Upper lobe of left lung (tissue), 6 donors: ENCODE data around the gene BHLHA9. TPM values are rescaled to one million over a fixed set of nuclear protein-coding genes. Genes with fewer than 3 reads are reported as not detected.
A peak's percentile ranks its signal among the peaks of the same experiment; 100 is the strongest.

Experiments
- ATAC-seq, 2 donors: fragments of 200-7000 bp; cut with Tn5 transposase; one replicate each; pipeline ENCODE4 v1.9.1; 2022; ENCODE audit warnings: mild to moderate bottlenecking in 2 of 2, moderate library complexity in 2 of 2; ENCODE audit not compliant: low FRiP score in 2 of 2
- DNase-seq, 2 donors: peaks; one replicate each; pipeline ENCODE4 v3.0.0-alpha.2; 2019 to 2020
- H3K27ac ChIP-seq, 4 donors: fragments of 200-600 bp; sonication (generic); one replicate each; pipeline ENCODE4 v1.5.1; 2016 to 2019
- H3K27me3 ChIP-seq, 4 donors: fragments of 200-600 bp; sonication (generic); one replicate each; pipeline ENCODE4 v1.5.1; 2017 to 2019
- H3K36me3 ChIP-seq, 4 donors: fragments of 200-600 bp; sonication (generic); one replicate each; pipeline ENCODE4 v1.5.1; 2016 to 2019
- H3K4me1 ChIP-seq, 4 donors: fragments of 200-600 bp; sonication (generic); one replicate each; pipeline ENCODE4 v1.5.1; 2018 to 2019
- H3K4me3 ChIP-seq, 4 donors: fragments of 200-600 bp; sonication (generic); one replicate each; pipeline ENCODE4 v1.5.1; 2017 to 2019; ENCODE audit warnings: mild to moderate bottlenecking in 2 of 4, moderate library complexity in 1 of 4
- H3K9me3 ChIP-seq, 4 donors: fragments of 200-600 bp; sonication (generic); one replicate each; pipeline ENCODE4 v1.5.1; 2018 to 2019
- EP300 ChIP-seq, 4 donors: sonication (generic); formaldehyde crosslinking; IDR thresholded peaks; one replicate each; pipeline ENCODE4 v1.5.1; 2017; ENCODE audit warnings: antibody characterized with exemption in 4 of 4, control low read depth in 2 of 4
- POLR2A ChIP-seq, 4 donors: fragments of 450-650 bp; IDR thresholded peaks; one replicate each; pipeline ENCODE4 v1.5.1; 2016 to 2017; ENCODE audit warnings: antibody characterized with exemption in 4 of 4, mild to moderate bottlenecking in 2 of 4
- POLR2AphosphoS5 ChIP-seq, 2 donors: sonication (generic); formaldehyde crosslinking; IDR thresholded peaks; one replicate each; pipeline ENCODE4 v1.5.1; 2017; ENCODE audit warnings: antibody characterized with exemption in 2 of 2
- WGBS, 2 donors: methylation state at CpG; one replicate each; pipeline ENCODE4 v1.1.5; 2017 to 2018; 5-methylcytosine and 5-hydroxymethylcytosine counted together
- total RNA-seq, 6 donors: library from RNA; depleted of rRNA in 4 of 6; stranded (reverse); fragments of >200 nt in 4 of 6; gene quantifications; one replicate each; pipeline versions ENCODE4 v1.1.0 to v1.2.1, GENCODE V29; 2016 to 2021
- TF ChIP-seq, protein P1 (sequence below), 6 experiments: fragments of 450-650 bp in 4 of 6; fragments of 200-600 bp in 2 of 6; sonication (generic) in 2 of 6; IDR thresholded peaks; one replicate each; pipeline ENCODE4 v1.5.1; 2016 to 2019; ENCODE audit warnings: antibody characterized with exemption in 6 of 6
- donor health status: DM: no; HTN: no; CAD: no; lungs with moderate emphysema.
- donor health status: DM: no; HTN: yes; CAD: no; lungs with severe emphysema.

Gene BHLHA9
- total RNA-seq, 6 donors from 2014 or later = not detected

DNA sequence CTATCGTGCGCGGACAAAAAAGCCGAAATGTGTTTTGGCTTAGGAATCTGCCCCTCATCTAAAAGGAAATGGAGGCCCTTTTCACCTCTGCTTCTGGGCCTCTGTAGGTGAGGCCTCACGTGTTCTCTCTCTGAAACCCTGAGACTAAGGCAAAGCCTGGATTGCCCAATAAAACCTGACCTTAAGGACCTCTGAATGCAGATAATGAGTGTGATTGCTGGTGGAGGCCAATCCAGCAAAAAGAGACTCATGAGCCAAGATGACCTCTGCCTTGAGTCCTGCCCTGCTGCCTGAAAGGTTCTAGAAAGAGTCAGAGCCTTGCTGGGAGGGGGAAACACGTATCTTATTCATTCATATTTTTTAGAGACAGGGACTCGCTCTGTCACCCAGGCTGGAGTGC is 45.9 kb upstream of the BHLHA9 start:
- H3K4me1 ChIP-seq = peaks cover 10 to 19% (median 16%) of the 10 kb centered on the region in 4 donors
- no peak overlapping the region for H3K4me3 ChIP-seq
- 89 to 92% methylated on average over 7 of the region's 7 CpGs for WGBS, 2 donors
- no peaks in the 10 kb centered on the region for H3K36me3 ChIP-seq
- peaks cover 0 to 19% (median 2%) of the 10 kb centered on the region in 4 donors for H3K27me3 ChIP-seq
- ATAC-seq (no peak), DNase-seq (no peak)
- no peaks in the 10 kb centered on the region for H3K9me3 ChIP-seq
- H3K27ac ChIP-seq = no peak overlapping the region
- TF ChIP-seq, protein P1, sequence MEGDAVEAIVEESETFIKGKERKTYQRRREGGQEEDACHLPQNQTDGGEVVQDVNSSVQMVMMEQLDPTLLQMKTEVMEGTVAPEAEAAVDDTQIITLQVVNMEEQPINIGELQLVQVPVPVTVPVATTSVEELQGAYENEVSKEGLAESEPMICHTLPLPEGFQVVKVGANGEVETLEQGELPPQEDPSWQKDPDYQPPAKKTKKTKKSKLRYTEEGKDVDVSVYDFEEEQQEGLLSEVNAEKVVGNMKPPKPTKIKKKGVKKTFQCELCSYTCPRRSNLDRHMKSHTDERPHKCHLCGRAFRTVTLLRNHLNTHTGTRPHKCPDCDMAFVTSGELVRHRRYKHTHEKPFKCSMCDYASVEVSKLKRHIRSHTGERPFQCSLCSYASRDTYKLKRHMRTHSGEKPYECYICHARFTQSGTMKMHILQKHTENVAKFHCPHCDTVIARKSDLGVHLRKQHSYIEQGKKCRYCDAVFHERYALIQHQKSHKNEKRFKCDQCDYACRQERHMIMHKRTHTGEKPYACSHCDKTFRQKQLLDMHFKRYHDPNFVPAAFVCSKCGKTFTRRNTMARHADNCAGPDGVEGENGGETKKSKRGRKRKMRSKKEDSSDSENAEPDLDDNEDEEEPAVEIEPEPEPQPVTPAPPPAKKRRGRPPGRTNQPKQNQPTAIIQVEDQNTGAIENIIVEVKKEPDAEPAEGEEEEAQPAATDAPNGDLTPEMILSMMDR (IDR thresholded peaks at IDR 0.05) = no peak
- no peak for TF ChIP-seq POLR2AphosphoS5 (IDR thresholded peaks at IDR 0.05)
- no peak for TF ChIP-seq EP300 (IDR thresholded peaks at IDR 0.05)
- no peak for TF ChIP-seq POLR2A (IDR thresholded peaks at IDR 0.05)

DNA sequence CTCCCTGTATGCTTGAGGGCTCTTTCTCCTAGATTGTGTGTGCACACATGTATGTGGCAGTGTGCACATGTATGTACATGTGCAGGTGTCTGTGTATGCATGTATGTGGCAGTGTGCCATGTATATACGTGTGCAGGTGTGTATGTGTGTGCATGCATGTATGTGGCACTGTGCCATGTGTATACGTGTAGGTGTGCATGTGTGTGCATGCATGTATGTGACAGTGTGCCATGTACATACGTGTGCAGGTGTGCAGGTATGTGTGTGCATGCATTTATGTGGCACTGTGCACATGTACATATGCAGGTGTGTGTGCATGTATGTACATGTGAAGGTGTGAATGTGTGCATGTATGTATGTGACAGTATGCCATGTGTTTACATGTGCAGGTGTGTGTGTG is 43.9 kb upstream of the BHLHA9 start:
- WGBS, 2 donors = 87 to 93% methylated on average over 3 of the region's 3 CpGs
- DNase-seq (no peak), ATAC-seq (no peak)
- no peaks in the 10 kb centered on the region for H3K9me3 ChIP-seq
- H3K27me3 ChIP-seq = peaks cover 0 to 24% (median 4%) of the 10 kb centered on the region in 4 donors
- no peaks in the 10 kb centered on the region for H3K36me3 ChIP-seq
- H3K4me3 ChIP-seq = no peak overlapping the region
- H3K27ac ChIP-seq = no peak overlapping the region
- peaks cover 19 to 39% (median 29%) of the 10 kb centered on the region in 4 donors for H3K4me1 ChIP-seq
- TF ChIP-seq POLR2A (IDR thresholded peaks at IDR 0.05) = no peak
- TF ChIP-seq POLR2AphosphoS5 (IDR thresholded peaks at IDR 0.05) = no peak
- no peak for TF ChIP-seq EP300 (IDR thresholded peaks at IDR 0.05)
- TF ChIP-seq, protein P1 (IDR thresholded peaks at IDR 0.05) = no peak

DNA sequence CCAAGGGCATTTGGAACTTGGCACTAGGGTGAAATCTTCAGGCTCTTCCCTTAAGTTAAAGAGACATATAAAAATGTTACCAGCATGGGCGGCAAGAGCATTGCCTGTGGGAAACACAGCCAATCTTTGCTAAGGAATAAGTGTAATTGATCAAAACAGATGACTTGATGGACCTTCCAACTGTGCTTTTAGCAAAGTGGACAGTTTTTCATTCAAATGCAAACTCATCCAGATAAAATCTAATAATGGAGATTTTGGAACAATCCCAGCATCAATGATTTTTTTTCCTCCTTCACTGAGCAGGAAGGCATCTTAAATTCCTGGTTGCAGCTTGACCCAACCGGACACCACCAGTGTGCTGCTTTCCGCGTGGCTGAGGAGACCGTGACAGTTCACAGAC is 42.9 kb upstream of the BHLHA9 start:
- no peak for ATAC-seq
- 79 to 87% methylated on average over 5 of the region's 5 CpGs for WGBS, 2 donors
- H3K4me3 ChIP-seq = peak overlapping the region in 3 of 4 donors; percentile 58 to 84 (median 72)
- peaks cover 0 to 24% (median 4%) of the 10 kb centered on the region in 4 donors for H3K27me3 ChIP-seq
- H3K36me3 ChIP-seq = no peaks in the 10 kb centered on the region
- no peak overlapping the region for H3K27ac ChIP-seq
- peaks cover 25 to 48% (median 30%) of the 10 kb centered on the region in 4 donors for H3K4me1 ChIP-seq
- no peak for DNase-seq
- TF ChIP-seq POLR2AphosphoS5 (IDR thresholded peaks at IDR 0.05) (no peak), EP300 (IDR thresholded peaks at IDR 0.05) (no peak), POLR2A (IDR thresholded peaks at IDR 0.05) (no peak)
- TF ChIP-seq, protein P1 (IDR thresholded peaks at IDR 0.05) = no peak
- no peaks in the 10 kb centered on the region for H3K9me3 ChIP-seq

DNA sequence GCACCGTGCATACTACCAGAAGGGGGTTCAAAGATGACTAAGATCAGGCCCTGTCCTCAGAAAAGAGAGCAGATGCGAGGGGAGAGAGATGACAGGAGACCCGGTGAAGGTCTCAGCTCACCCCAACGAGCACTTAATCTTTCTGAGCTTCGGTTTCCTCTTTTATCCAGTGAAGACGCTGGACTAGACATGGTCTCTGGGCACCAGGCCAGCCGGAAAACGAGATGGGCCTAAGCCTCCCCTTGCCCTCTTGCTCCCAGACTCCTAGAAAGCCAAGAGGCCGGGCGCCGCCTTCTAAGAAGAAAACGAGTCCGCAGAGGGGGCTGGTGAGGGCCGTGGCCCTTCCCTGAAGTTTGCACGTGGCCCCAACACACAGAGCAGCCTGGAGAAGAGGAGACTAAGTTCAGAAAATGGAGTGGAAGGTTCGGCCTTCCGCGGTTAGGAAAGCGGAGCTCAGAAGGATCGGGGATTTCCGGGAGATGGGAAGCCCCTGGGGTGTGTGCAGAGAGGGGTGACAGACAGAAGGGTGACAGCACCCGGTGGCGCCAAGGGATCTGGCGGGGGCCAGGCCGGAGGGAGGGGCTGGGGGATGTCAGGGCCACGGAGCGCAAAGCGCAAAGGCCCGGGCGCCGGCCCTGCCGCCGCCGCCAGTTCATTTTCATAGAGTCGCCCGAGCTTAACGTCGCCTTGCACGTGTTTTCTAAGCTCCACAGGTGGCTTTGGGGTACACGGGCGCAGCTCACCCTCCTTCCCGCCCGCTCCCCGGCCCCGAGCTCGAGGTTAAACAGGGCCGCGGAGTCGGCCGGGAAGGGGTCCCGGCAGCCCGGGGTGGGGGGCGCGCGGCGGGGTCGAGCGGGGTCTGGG is 42.1 kb upstream of the BHLHA9 start:
- Histone ChIP-seq H3K4me3 (peak overlapping the region; percentile 24 to 84 (median 65)), H3K27me3 (peaks cover 0 to 24% (median 4%) of the 10 kb centered on the region in 4 donors), H3K36me3 (no peaks in the 10 kb centered on the region), H3K9me3 (no peaks in the 10 kb centered on the region), H3K4me1 (peaks cover 25 to 48% (median 33%) of the 10 kb centered on the region in 4 donors), H3K27ac (peak overlapping the region in 3 of 4 donors; percentile 72 to 87 (median 79))
- DNase-seq (peak; percentile 23 to 88), ATAC-seq (peak in 1 of 2 donors; percentile 8)
- WGBS, 2 donors = 16 to 19% methylated on average over 25 to 35 of the region's 58 CpGs
- no peak for TF ChIP-seq POLR2A (IDR thresholded peaks at IDR 0.05)
- TF ChIP-seq, protein P1 (IDR thresholded peaks at IDR 0.05) = no peak
- no peak for TF ChIP-seq EP300 (IDR thresholded peaks at IDR 0.05)
- TF ChIP-seq POLR2AphosphoS5 (IDR thresholded peaks at IDR 0.05) = no peak
